Activated CD4-positive, alpha-beta T cell treated with anti-CD3 and anti-CD28 coated beads for 48 hours (primary cell): ENCODE results near the gene MEIOB.

ENCODE experiments used
- DNase-seq: peaks from one replicate; pipeline ENCODE4 v3.0.0-alpha.2; 2020

Gene MEIOB

GRCh38 chr16:1828645-1829410 is 43.1 kb downstream of the MEIOB start:
- no peak for DNase-seq

- peak; percentile 92 for DNase-seq
Observed at GRCh38 chr16:1826691-1827573, 45.0 kb downstream of the MEIOB start, which contains the start of the genes FAHD1 and HAGH. FAHD1 (plus strand) TSS chr16:1827206; CDS start chr16:1827239, 33 bp downstream. HAGH (minus strand) TSS chr16:1826825; CDS start chr16:1826787, 38 bp downstream.

GRCh38 chr16:1825864-1826690 is 45.9 kb downstream of the MEIOB start:
- peak; percentile 77 for DNase-seq

GRCh38 chr16:1825381-1825863 is 46.5 kb downstream of the MEIOB start:
- no peak for DNase-seq

GRCh38 chr16:1823821-1824220 is 48.1 kb downstream of the MEIOB start:
- peak; percentile 35 for DNase-seq

GRCh38 chr16:1822801-1823200 is 49.2 kb downstream of the MEIOB start:
- DNase-seq: no peak

GRCh38 chr16:1821861-1822611 is 49.9 kb downstream of the MEIOB start:
- DNase-seq: no peak

- no peak for DNase-seq
Observed at GRCh38 chr16:1820946-1821290, 51.0 kb downstream of the MEIOB start.

- no peak for DNase-seq
Observed at GRCh38 chr16:1820096-1820945, 51.6 kb downstream of the MEIOB start.

- no peak for DNase-seq
Observed at GRCh38 chr16:1819611-1820010, 52.4 kb downstream of the MEIOB start.

- no peak for DNase-seq
Observed at GRCh38 chr16:1818873-1819525, 53.0 kb downstream of the MEIOB start.

- no peak for DNase-seq
Observed at GRCh38 chr16:1818204-1818872, 53.6 kb downstream of the MEIOB start.

GRCh38 chr16:1817716-1818115 is 54.2 kb downstream of the MEIOB start:
- DNase-seq: no peak

GRCh38 chr16:1817276-1817589 is 54.7 kb downstream of the MEIOB start:
- no peak for DNase-seq

GRCh38 chr16:1816396-1817275 is 55.3 kb downstream of the MEIOB start:
- no peak for DNase-seq

- no peak for DNase-seq
Observed at GRCh38 chr16:1815461-1815860, 56.5 kb downstream of the MEIOB start.

- DNase-seq: peak; percentile 79
Observed at GRCh38 chr16:1812732-1813163, 59.2 kb downstream of the MEIOB start.

- DNase-seq: no peak
Observed at GRCh38 chr16:1810536-1810935, 61.4 kb downstream of the MEIOB start.

- no peak for DNase-seq
Observed at GRCh38 chr16:1810106-1810505, 61.9 kb downstream of the MEIOB start.
